Effector memory CD8-positive, alpha-beta T cell (primary cell): ENCODE measurements around the gene HPGD.

Experiments used
- ATAC-seq: fragments of 150-1000 bp; cut with Tn5 transposase; replicated peaks from 2 replicates; pipeline ENCODE4 v1.10.0; 2021; ENCODE audit warnings: mild to moderate bottlenecking, moderate library complexity
- DNase-seq, 3 experiments: peaks; one replicate each; pipeline ENCODE4 v3.0.0; 2021
- H3K27ac Mint-ChIP-seq, 2 donors: one replicate each; pipeline ENCODE4 v1.8.0; 2022; ENCODE audit warnings: mild to moderate bottlenecking in 2 of 2, mixed read lengths in 2 of 2, moderate library complexity in 2 of 2
- H3K27me3 Mint-ChIP-seq, 2 donors: one replicate each; pipeline ENCODE4 v1.8.0; 2022; ENCODE audit warnings: mixed read lengths in 2 of 2
- H3K36me3 Mint-ChIP-seq: one replicate; pipeline ENCODE4 v1.8.0; 2022; ENCODE audit warnings: mild to moderate bottlenecking, moderate library complexity, mixed read lengths; ENCODE audit not compliant: insufficient read depth
- H3K4me1 Mint-ChIP-seq, 2 donors: one replicate each; pipeline ENCODE4 v1.8.0; 2022; ENCODE audit warnings: low read depth in 2 of 2, mixed read lengths in 2 of 2
- H3K4me3 Mint-ChIP-seq, 2 donors: one replicate each; pipeline ENCODE4 v1.8.0; 2022; ENCODE audit warnings: mild to moderate bottlenecking in 2 of 2, mixed read lengths in 2 of 2, moderate library complexity in 2 of 2
- H3K9me3 Mint-ChIP-seq, 2 donors: one replicate each; pipeline ENCODE4 v1.8.0; 2022; ENCODE audit warnings: mixed read lengths in 2 of 2

The HPGD gene

DNA sequence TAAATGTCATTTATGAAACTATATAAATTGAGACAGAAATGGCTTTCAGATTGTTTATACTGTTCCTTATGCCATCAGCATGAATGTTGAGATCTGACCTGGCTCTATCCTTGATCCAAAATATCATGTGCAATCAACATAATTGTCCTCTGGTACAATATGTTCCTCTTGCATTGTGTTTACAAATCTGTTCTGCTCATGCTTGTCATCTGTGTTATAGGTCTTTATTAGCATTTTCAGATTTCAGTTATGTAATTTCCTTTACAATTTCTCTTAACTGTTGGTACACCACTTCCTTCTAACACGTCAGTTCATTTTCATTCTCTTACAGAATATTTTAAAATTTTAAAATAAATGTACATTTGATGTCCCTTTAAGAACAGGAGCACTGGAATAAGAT lies 1.6 kb downstream of the HPGD start:
- Mint-ChIP-seq H3K27me3 (peaks cover 0 to 12% of the 10 kb centered on the region in 2 donors), H3K9me3 (peaks cover 0 to 3% of the 10 kb centered on the region in 2 donors), H3K4me1 (peaks cover 0 to 18% of the 10 kb centered on the region in 2 donors), H3K36me3 (peaks cover 15% of the 10 kb centered on the region), H3K4me3 (peak overlapping the region in 1 of 2 donors; percentile 95), H3K27ac (peak overlapping the region in 1 of 2 donors; percentile 62)
- no peak for ATAC-seq
- no peak for DNase-seq

GRCh38 chr4:174517502-174518445 lies 4.5 kb downstream of the HPGD start:
- peaks cover 0 to 27% of the 10 kb centered on the region in 2 donors for H3K4me1 Mint-ChIP-seq
- ATAC-seq (no peak), DNase-seq (no peak)
- H3K27me3 Mint-ChIP-seq = no peaks in the 10 kb centered on the region
- H3K27ac Mint-ChIP-seq = peak overlapping the region in 1 of 2 donors; percentile 62
- no peak overlapping the region for H3K4me3 Mint-ChIP-seq
- peaks cover 10% of the 10 kb centered on the region for H3K36me3 Mint-ChIP-seq
- peaks cover 0 to 3% of the 10 kb centered on the region in 2 donors for H3K9me3 Mint-ChIP-seq

GRCh38 chr4:174516794-174517193 lies 5.5 kb downstream of the HPGD start:
- Mint-ChIP-seq H3K27me3 (no peaks in the 10 kb centered on the region), H3K9me3 (peaks cover 0 to 3% of the 10 kb centered on the region in 2 donors), H3K4me1 (peaks cover 0 to 26% of the 10 kb centered on the region in 2 donors), H3K36me3 (peaks cover 5% of the 10 kb centered on the region), H3K4me3 (no peak overlapping the region), H3K27ac (no peak overlapping the region)
- DNase-seq = no peak
- ATAC-seq = no peak

GRCh38 chr4:174516345-174516744 lies 5.9 kb downstream of the HPGD start:
- Mint-ChIP-seq H3K9me3 (peaks cover 0 to 3% of the 10 kb centered on the region in 2 donors), H3K4me3 (no peak overlapping the region), H3K27ac (no peak overlapping the region), H3K27me3 (no peaks in the 10 kb centered on the region), H3K4me1 (peaks cover 0 to 24% of the 10 kb centered on the region in 2 donors), H3K36me3 (peaks cover 5% of the 10 kb centered on the region)
- DNase-seq (no peak), ATAC-seq (no peak)

DNA sequence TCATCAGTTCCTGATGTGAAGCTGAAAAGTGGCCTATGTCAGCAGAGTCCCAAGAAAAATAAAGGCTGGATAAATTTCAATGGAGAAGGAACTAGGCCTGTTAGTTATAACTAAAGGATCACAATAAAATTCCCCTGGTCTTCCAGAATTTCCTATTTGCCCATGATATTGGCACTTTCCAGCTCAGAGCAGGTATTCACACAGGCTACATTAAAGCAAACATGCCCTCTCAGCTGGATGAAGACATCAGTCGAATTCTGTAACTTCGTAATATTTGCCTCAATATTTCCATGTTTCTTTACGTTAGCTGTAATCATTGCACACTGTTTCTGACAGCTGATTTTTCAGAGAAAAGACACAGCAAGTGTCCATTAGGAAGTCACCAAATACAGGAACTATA lies 9.5 kb downstream of the HPGD start:
- Mint-ChIP-seq H3K27me3 (no peaks in the 10 kb centered on the region), H3K27ac (no peak overlapping the region), H3K4me3 (no peak overlapping the region), H3K36me3 (peaks cover 13% of the 10 kb centered on the region), H3K9me3 (no peaks in the 10 kb centered on the region), H3K4me1 (peaks cover 0 to 14% of the 10 kb centered on the region in 2 donors)
- ATAC-seq (no peak), DNase-seq (no peak)

DNA sequence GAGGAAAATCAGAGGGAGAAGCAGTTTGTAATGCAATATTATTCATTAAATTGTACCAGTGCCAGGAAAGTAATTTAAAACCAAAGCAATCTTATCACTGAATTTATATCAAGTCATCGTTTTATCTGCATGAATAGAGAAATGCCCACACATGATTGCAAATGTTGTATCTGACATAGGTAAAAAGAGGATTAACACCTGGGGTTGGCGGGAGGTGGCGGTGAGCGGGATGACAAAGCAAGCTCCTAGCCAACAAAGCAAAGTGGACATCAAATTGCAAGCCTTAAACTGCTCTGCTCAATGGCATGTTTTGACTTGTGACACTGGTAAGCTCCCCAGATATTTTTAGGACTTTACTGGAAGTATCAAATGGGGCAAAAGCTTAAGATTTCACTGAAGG lies 16.4 kb downstream of the HPGD start:
- Mint-ChIP-seq H3K9me3 (no peaks in the 10 kb centered on the region), H3K27me3 (no peaks in the 10 kb centered on the region), H3K4me1 (no peaks in the 10 kb centered on the region), H3K36me3 (peaks cover 30% of the 10 kb centered on the region), H3K27ac (no peak overlapping the region), H3K4me3 (no peak overlapping the region)
- ATAC-seq (no peak), DNase-seq (no peak)

GRCh38 chr4:174505007-174505406 lies 17.3 kb downstream of the HPGD start:
- no peak for DNase-seq
- ATAC-seq = no peak
- peaks cover 27% of the 10 kb centered on the region for H3K36me3 Mint-ChIP-seq
- no peak overlapping the region for H3K4me3 Mint-ChIP-seq
- H3K9me3 Mint-ChIP-seq = peaks cover 0 to 2% of the 10 kb centered on the region in 2 donors
- no peaks in the 10 kb centered on the region for H3K4me1 Mint-ChIP-seq
- no peak overlapping the region for H3K27ac Mint-ChIP-seq
- H3K27me3 Mint-ChIP-seq = no peaks in the 10 kb centered on the region

DNA sequence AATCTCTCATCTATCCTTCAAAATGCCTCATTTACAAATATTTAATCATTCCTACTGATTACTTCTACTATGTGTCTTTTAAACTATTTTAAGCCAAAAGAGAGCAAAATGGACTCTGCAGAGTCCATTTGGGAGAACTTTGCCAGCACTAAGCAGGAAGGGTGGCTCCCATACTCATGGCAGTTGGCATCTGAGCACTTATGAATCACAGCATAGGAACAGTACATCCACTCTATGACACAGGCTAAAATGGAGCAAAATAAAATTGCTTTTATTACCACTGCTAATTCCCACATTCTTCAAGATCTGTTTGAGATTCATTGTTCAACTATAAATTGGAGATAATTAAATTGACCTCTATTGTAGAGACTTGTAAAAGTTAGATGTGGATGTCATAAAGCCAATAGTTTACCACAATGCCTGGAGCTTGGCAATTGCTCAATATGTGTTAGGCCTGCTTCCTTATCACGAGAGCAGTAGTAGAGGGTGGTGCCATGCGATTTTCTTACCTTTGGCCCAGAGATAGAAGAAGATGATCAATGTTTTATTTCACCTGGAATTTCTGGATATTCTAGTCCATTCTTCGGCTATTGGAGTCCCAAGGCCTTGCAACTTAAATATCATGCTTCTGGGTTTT lies 19.1 kb downstream of the HPGD start:
- no peak overlapping the region for H3K4me3 Mint-ChIP-seq

GRCh38 chr4:174496631-174497432 lies 25.5 kb downstream of the HPGD start:
- DNase-seq (no peak), ATAC-seq (peak; percentile 43)
- Mint-ChIP-seq H3K4me1 (peaks cover 0 to 22% of the 10 kb centered on the region in 2 donors), H3K36me3 (peaks cover 3% of the 10 kb centered on the region), H3K9me3 (peaks cover 0 to 10% of the 10 kb centered on the region in 2 donors), H3K27ac (peak overlapping the region in 1 of 2 donors; percentile 94), H3K4me3 (peak overlapping the region in 1 of 2 donors; percentile 83), H3K27me3 (no peaks in the 10 kb centered on the region)

More for the DNA sequence above, 19.1 kb downstream of the HPGD start:
- DNase-seq = no peak
- Mint-ChIP-seq H3K4me1 (peaks cover 0 to 12% of the 10 kb centered on the region in 2 donors), H3K9me3 (peaks cover 0 to 7% of the 10 kb centered on the region in 2 donors), H3K27ac (no peak overlapping the region), H3K36me3 (peaks cover 17% of the 10 kb centered on the region), H3K27me3 (no peaks in the 10 kb centered on the region)
- ATAC-seq = no peak

GRCh38 chr4:174495626-174496025 lies 26.7 kb downstream of the HPGD start:
- no peak for DNase-seq
- ATAC-seq = no peak
- no peaks in the 10 kb centered on the region for H3K27me3 Mint-ChIP-seq
- H3K4me3 Mint-ChIP-seq = no peak overlapping the region
- H3K9me3 Mint-ChIP-seq = peaks cover 0 to 10% of the 10 kb centered on the region in 2 donors
- H3K36me3 Mint-ChIP-seq = peaks cover 10% of the 10 kb centered on the region
- H3K27ac Mint-ChIP-seq = no peak overlapping the region
- peaks cover 0 to 22% of the 10 kb centered on the region in 2 donors for H3K4me1 Mint-ChIP-seq

DNA sequence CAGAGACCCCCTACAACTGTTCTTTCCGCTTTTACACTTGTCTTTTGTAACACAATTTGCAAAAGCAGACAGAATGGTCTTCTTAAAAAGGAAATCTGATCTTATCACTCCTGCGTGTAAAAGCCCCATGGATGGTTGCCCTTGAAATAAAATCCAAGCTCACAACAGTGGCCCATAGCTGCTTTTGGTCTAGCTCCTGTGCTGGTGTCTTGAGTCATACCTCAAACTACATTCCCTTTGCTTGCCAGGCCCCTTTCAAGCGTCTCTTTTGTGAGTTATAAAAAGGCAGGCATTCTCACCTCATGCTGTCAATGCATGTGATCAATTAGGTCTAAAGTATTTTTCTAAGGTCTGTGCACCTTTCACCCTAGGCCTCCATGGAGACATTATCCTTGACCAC lies 27.6 kb downstream of the HPGD start:
- peaks cover 0 to 7% of the 10 kb centered on the region in 2 donors for H3K9me3 Mint-ChIP-seq
- ATAC-seq (no peak), DNase-seq (no peak)
- H3K27me3 Mint-ChIP-seq = no peaks in the 10 kb centered on the region
- peaks cover 10% of the 10 kb centered on the region for H3K36me3 Mint-ChIP-seq
- peaks cover 0 to 20% of the 10 kb centered on the region in 2 donors for H3K4me1 Mint-ChIP-seq
- peak overlapping the region in 1 of 2 donors; percentile 15 for H3K27ac Mint-ChIP-seq
- H3K4me3 Mint-ChIP-seq = no peak overlapping the region

- Mint-ChIP-seq H3K27me3 (no peaks in the 10 kb centered on the region), H3K4me1 (peaks cover 0 to 16% of the 10 kb centered on the region in 2 donors), H3K4me3 (no peak overlapping the region), H3K9me3 (peaks cover 0 to 5% of the 10 kb centered on the region in 2 donors), H3K27ac (peak overlapping the region in 1 of 2 donors; percentile 15), H3K36me3 (peaks cover 10% of the 10 kb centered on the region)
- no peak for DNase-seq
- no peak for ATAC-seq
These were observed 28.1 kb downstream of the HPGD start for GRCh38 chr4:174494146-174494545.

DNA sequence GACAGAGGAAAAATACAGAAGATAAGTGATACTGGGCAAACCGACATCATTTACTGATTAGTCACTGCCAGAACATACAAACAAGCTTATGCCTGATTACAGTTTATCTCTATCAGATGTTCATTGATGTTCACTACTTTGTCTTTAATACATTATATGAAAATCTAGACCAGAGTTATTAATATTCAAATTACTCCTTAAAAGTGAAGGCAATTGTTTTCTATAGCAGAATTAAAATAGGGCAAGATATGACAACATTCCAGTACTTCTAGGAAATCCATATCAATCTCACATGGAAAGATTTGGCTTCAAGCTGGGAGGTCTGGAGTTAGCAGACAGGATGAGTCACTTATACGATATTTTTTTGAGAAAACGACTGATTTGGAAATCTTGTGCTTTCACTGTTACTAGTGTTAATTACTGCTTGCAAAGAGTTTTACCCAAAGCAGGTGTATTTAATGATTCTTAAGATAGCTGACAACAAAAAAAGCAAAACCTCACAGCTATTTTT lies 31.8 kb downstream of the HPGD start:
- no peak for DNase-seq
- Mint-ChIP-seq H3K27me3 (no peaks in the 10 kb centered on the region), H3K9me3 (peaks cover 0 to 1% of the 10 kb centered on the region in 2 donors), H3K4me3 (no peak overlapping the region), H3K27ac (no peak overlapping the region), H3K36me3 (peaks cover 7% of the 10 kb centered on the region), H3K4me1 (no peaks in the 10 kb centered on the region)
- no peak for ATAC-seq
